Choroid plexus epithelial cell (primary cell): ENCODE measurements around the gene NKAIN2.

Source experiments
- DNase-seq: peaks from one replicate; pipeline ENCODE4 v3.0.0-alpha.2; 2010; ENCODE audit warnings: low read depth
- H3K4me3 ChIP-seq: 2 replicates; pipeline ENCODE4 v1.5.1; 2011; ENCODE audit warnings: low read depth, mild to moderate bottlenecking, control low read depth, low read length, moderate library complexity
- CTCF ChIP-seq: conservative IDR thresholded peaks from 2 replicates; pipeline ENCODE4 v1.5.1; 2011; ENCODE audit warnings: low read depth, mild to moderate bottlenecking, control low read depth, inconsistent platforms, low read length, moderate library complexity

Gene NKAIN2

DNA sequence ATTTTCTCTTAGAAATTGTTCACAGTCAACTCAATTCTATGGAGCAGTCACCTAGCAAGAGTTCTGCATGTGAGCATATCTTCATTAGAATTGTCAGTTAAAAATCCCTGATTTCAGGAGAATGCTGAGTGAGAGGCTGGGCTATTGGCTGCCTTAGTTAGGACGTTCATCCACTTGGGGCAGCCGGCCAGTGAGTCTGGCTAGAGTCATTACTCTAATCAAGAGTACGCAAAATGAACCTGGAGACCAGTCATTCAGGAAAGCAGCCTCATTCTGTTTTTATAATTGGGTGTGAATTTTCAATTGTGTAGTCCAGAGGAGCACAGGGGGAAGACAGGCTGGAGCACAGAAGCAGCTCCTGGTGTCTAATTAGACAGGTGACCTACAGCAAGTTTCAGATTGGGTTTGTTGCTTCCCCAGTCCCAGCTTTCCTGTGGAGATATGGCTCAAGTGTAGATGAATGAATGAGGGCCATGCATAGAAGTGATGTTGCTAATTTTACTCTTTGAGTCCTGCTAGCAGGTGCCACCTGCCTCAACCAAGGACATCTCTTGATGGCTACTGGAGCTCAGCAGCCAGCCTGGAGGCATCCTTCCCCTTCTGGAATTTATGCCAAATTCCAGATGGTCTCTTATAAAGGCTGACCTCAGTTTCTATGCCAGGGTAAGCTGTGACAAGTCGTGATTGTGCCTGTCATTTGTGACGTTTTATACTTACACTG lies 265.7 kb downstream of the NKAIN2 start:
- DNase-seq, result no peak
- no peak for TF ChIP-seq CTCF
- no peak overlapping the region for H3K4me3 ChIP-seq

DNA sequence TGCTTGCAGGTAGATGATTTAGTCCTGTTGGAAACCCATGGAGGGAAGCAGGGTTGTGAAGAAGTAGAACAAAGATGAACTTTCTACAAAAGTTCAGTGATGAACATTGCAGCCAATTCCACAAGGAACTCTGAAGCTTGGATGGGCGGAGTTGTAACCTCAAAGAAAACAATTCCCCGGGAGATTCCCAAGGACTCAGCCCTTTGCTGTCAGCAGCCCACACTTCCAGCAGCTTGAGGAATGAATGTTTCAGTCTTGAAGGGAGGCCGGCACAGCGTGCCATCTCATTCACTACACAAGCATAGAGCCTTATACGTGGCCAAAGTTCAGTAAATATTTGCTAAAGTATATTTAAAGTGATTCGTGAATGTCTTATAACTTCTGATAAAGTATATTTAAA lies 269.4 kb downstream of the NKAIN2 start:
- DNase-seq, result peak; percentile 66
- no peak for TF ChIP-seq CTCF

DNA sequence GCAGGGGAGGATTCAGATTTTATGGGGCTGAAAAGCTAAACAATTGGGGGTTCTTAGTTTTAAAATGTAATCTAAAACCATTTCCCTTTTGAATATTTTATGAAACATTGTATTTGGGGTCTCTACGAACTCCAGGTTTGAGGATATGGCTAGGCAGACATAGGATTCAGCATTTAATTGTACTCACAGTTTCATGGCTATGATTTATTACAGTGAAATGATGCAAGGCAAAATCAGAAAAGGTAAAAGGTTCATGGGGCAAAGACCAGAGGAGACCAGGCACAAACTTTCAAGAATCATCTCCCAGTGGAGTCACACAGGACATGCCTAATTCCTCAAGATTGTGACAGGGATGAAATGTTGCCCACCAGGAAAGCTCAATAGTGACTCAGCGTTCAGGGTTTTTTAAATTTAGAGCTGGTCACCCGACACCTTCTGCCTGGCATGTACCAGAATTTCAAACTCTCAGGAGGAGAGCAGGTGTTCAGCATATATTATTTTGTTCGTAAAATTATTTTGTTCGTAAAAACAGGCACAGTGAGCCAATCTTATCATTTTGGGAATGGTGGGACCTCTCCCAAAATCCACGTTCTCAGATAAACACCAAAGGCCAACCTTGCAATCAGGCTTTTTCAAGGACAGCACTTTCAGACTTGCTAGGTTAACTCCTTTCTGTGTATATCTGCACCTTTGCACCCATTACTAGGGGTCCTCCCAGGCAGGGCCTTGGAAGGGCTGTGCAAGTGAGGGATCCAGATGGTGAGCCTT lies 270.3 kb downstream of the NKAIN2 start:
- H3K4me3 ChIP-seq, result no peak overlapping the region
- no peak for TF ChIP-seq CTCF
- DNase-seq, result no peak

More for the DNA sequence above, 269.4 kb downstream of the NKAIN2 start:
- no peak overlapping the region for H3K4me3 ChIP-seq

- no peak for TF ChIP-seq CTCF
- DNase-seq, result no peak
- H3K4me3 ChIP-seq, result no peak overlapping the region
Observed at GRCh38 chr6:124074606-124075005, 270.9 kb downstream of the NKAIN2 start.

GRCh38 chr6:124076336-124077048 lies 272.8 kb downstream of the NKAIN2 start:
- TF ChIP-seq CTCF, result no peak
- DNase-seq, result peak; percentile 15
- H3K4me3 ChIP-seq, result no peak overlapping the region

GRCh38 chr6:124078169-124078568 lies 274.5 kb downstream of the NKAIN2 start:
- no peak overlapping the region for H3K4me3 ChIP-seq
- no peak for DNase-seq
- no peak for TF ChIP-seq CTCF
